HG03439 (cell line): ENCODE measurements around the gene KCNA3.
"Not testable (repeated sequence)": the region's sequence is repeated elsewhere in the genome, so short reads cannot be mapped to it uniquely, and the experiment has no call there.

Source experiments
- ATAC-seq: cut with Tn5 transposase; IDR thresholded peaks from one replicate; pipeline ENCODE4 v1.9.1; 2021; ENCODE audit warnings: mild to moderate bottlenecking, moderate library complexity; ENCODE audit not compliant: unreplicated experiment

Gene KCNA3

GRCh38 chr1:110680036-110680735, 5.4 kb upstream of the KCNA3 start:
- ATAC-seq, result no peak

GRCh38 chr1:110677526-110677925, 2.8 kb upstream of the KCNA3 start:
- no peak for ATAC-seq

- no peak for ATAC-seq
Measured at GRCh38 chr1:110676970-110677369, 2.2 kb upstream of the KCNA3 start.

GRCh38 chr1:110675060-110675791, 486 bp upstream of the KCNA3 start:
- no peak for ATAC-seq

GRCh38 chr1:110673805-110674336, 869 bp downstream of the KCNA3 start:
- ATAC-seq, result no peak

GRCh38 chr1:110673197-110673701, 1.5 kb downstream of the KCNA3 start:
- no peak for ATAC-seq

GRCh38 chr1:110672753-110673108, 2.0 kb downstream of the KCNA3 start:
- ATAC-seq, result peak; percentile 39

GRCh38 chr1:110672001-110672752, 2.6 kb downstream of the KCNA3 start:
- ATAC-seq, result no peak

GRCh38 chr1:110671361-110671760, 3.4 kb downstream of the KCNA3 start:
- no peak for ATAC-seq

GRCh38 chr1:110668549-110668948, 6.2 kb downstream of the KCNA3 start:
- ATAC-seq, result no peak

- no peak for ATAC-seq
Measured at GRCh38 chr1:110667776-110668175, 7.0 kb downstream of the KCNA3 start.

GRCh38 chr1:110663241-110663640, 11.5 kb downstream of the KCNA3 start:
- ATAC-seq, result no peak

GRCh38 chr1:110659559-110659958, 15.2 kb downstream of the KCNA3 start:
- not testable (repeated sequence) for ATAC-seq

- ATAC-seq, result no peak
Measured at GRCh38 chr1:110657351-110657750, 17.4 kb downstream of the KCNA3 start.

- ATAC-seq, result no peak
Measured at GRCh38 chr1:110650609-110651008, 24.1 kb downstream of the KCNA3 start.

GRCh38 chr1:110648417-110648816, 26.3 kb downstream of the KCNA3 start:
- ATAC-seq, result no peak

GRCh38 chr1:110647254-110647891, 27.4 kb downstream of the KCNA3 start:
- no peak for ATAC-seq

- no peak for ATAC-seq
Measured at GRCh38 chr1:110645821-110646735, 28.7 kb downstream of the KCNA3 start.

- no peak for ATAC-seq
Measured at GRCh38 chr1:110645211-110645610, 29.5 kb downstream of the KCNA3 start.
